ENCODE data around the gene ANKRD17. TPM values are rescaled to one million over a fixed set of nuclear protein-coding genes. Genes with fewer than 3 reads are reported as not detected.
"Not testable (repeated sequence)": the region's sequence is repeated elsewhere in the genome, so short reads cannot be mapped to it uniquely, and the experiment has no call there.

Gene ANKRD17
- total RNA-seq, 1 experiment from 2014 or later: 62.1 TPM

- Histone ChIP-seq H3K9me3 (ENCODE audit: control insufficient read depth in 1 of 2, insufficient read depth in 1 of 2, low read depth in 1 of 2, low read length in 2 of 2) (no peaks in the 10 kb centered on the region), H3K27me3 (ENCODE audit: insufficient read depth, low read length) (no peaks in the 10 kb centered on the region), H4K20me1 (ENCODE audit: insufficient read depth) (no peaks in the 10 kb centered on the region), H3K4me2 (ENCODE audit: low read length) (no peak overlapping the region), H3K4me3 (replicated peaks in 1 of 2; ENCODE audit: low read depth in 1 of 2, low read length in 2 of 2) (no peak overlapping the region), H3K27ac (ENCODE audit: low read depth, low read length) (no peak overlapping the region), H3K79me2 (ENCODE audit: insufficient read depth, low read length) (no peaks in the 10 kb centered on the region), H2AFZ (ENCODE audit: low read depth, low read length, poor library complexity, severe bottlenecking) (no peak overlapping the region), H3K9me2 (ENCODE audit: insufficient read depth) (no peaks in the 10 kb centered on the region), H3K36me3 (ENCODE audit: control insufficient read depth in 1 of 2, insufficient read depth in 2 of 2, low read length in 2 of 2) (no peaks in the 10 kb centered on the region), H3K4me1 (ENCODE audit: control insufficient read depth in 1 of 2, insufficient read depth in 2 of 2, low read length in 2 of 2) (no peaks in the 10 kb centered on the region), H3K9ac (ENCODE audit: low read length) (no peak overlapping the region)
- no peak for ATAC-seq
- ChIA-PET CTCF (no interaction called here), RAD21 (ENCODE audit: low non-redundant PET in 1 of 2, low total read pairs in 2 of 2, uncharacterized antibody in 2 of 2, unreplicated experiment in 2 of 2) (no interaction called here), POLR2A (no interaction called here)
- BruUV-seq (replicated peaks): no TSS peak
- no peak for TF ChIP-seq ATF3 (IDR thresholded peaks at IDR 0.05)
- TF ChIP-seq RAD21 (IDR thresholded peaks at IDR 0.05; ENCODE audit: low read depth): no peak
- no peak for TF ChIP-seq TCF7L2 (IDR thresholded peaks at IDR 0.05; ENCODE audit: borderline replicate concordance, extremely low read depth, insufficient read depth, insufficient read length)
- TF ChIP-seq YY1 (IDR thresholded peaks at IDR 0.05; ENCODE audit: extremely low read depth, insufficient replicate concordance, low read depth, low read length): no peak
- TF ChIP-seq POLR2A (IDR thresholded peaks at IDR 0.05; ENCODE audit: borderline replicate concordance, extremely low read depth, insufficient read depth, insufficient read length): no peak
- no peak for TF ChIP-seq SP1 (IDR thresholded peaks at IDR 0.05; ENCODE audit: low read depth)
- TF ChIP-seq CBX3 (IDR thresholded peaks at IDR 0.05; ENCODE audit: low read depth): no peak
- TF ChIP-seq SIN3A (IDR thresholded peaks at IDR 0.05; ENCODE audit: low read depth): no peak
- no peak for TF ChIP-seq ZFX (IDR thresholded peaks at IDR 0.05)
- no peak for TF ChIP-seq FOSL1 (IDR thresholded peaks at IDR 0.05; ENCODE audit: low read depth)
- TF ChIP-seq CEBPB (IDR thresholded peaks at IDR 0.05; ENCODE audit: low read depth): no peak
- TF ChIP-seq SRF (IDR thresholded peaks at IDR 0.05; ENCODE audit: low read depth): no peak
- no peak for TF ChIP-seq ELF1 (IDR thresholded peaks at IDR 0.05; ENCODE audit: borderline replicate concordance, low read depth)
- no peak for TF ChIP-seq POLR2AphosphoS5 (IDR thresholded peaks at IDR 0.05; ENCODE audit: low read depth, low read length)
- TF ChIP-seq ZNF274 (IDR thresholded peaks at IDR 0.05; ENCODE audit: low read depth, low read length): no peak
- intact Hi-C loops (cut with micrococcal nuclease): no loop called here
- no peak for DNase-seq (ENCODE audit: low read depth, low spot score)
Observed at GRCh38 chr4:73299548-73300280, 41.1 kb upstream of the ANKRD17 start.

- H3K9me3 ChIP-seq (ENCODE audit: control insufficient read depth in 1 of 2, insufficient read depth in 1 of 2, low read depth in 1 of 2, low read length in 2 of 2); BruUV-seq (replicated peaks); DNase-seq (ENCODE audit: low read depth, low spot score); H3K79me2 ChIP-seq (ENCODE audit: insufficient read depth, low read length); H2AFZ ChIP-seq (ENCODE audit: low read depth, low read length, poor library complexity, severe bottlenecking); intact Hi-C loops (cut with micrococcal nuclease); RAD21 ChIA-PET (ENCODE audit: low non-redundant PET in 1 of 2, low total read pairs in 2 of 2, uncharacterized antibody in 2 of 2, unreplicated experiment in 2 of 2); CTCF ChIA-PET; H3K4me2 ChIP-seq (ENCODE audit: low read length); H3K9me2 ChIP-seq (ENCODE audit: insufficient read depth); H3K4me1 ChIP-seq (ENCODE audit: control insufficient read depth in 1 of 2, insufficient read depth in 2 of 2, low read length in 2 of 2); H4K20me1 ChIP-seq (ENCODE audit: insufficient read depth); H3K36me3 ChIP-seq (ENCODE audit: control insufficient read depth in 1 of 2, insufficient read depth in 2 of 2, low read length in 2 of 2); H3K4me3 ChIP-seq (replicated peaks in 1 of 2; ENCODE audit: low read depth in 1 of 2, low read length in 2 of 2); ATAC-seq; H3K27ac ChIP-seq (ENCODE audit: low read depth, low read length); H3K27me3 ChIP-seq (ENCODE audit: insufficient read depth, low read length); H3K9ac ChIP-seq (ENCODE audit: low read length): not testable (repeated sequence)
- POLR2A ChIA-PET: interaction anchor here (0.8 kb wide), 1 partner anchor 34 kb away, joined by 3 read pairs; the partner anchor contains the start of gene ANKRD17
Observed at GRCh38 chr4:73292661-73293060, 34.1 kb upstream of the ANKRD17 start.
